ENCODE data around the gene IRF7.

GRCh38 chr11:567629-568292, 48.0 kb downstream of the IRF7 start:
- TF ChIP-seq CTCF (IDR thresholded peaks at IDR 0.05) (no peak), POLR2A (IDR thresholded peaks at IDR 0.05) (no peak)
